HG02798 (cell line): Measurements from ENCODE around the gene E2F4.

Experiments used
- ATAC-seq: cut with Tn5 transposase; IDR thresholded peaks from one replicate; pipeline ENCODE4 v1.9.1; 2021; ENCODE audit warnings: mild to moderate bottlenecking; ENCODE audit not compliant: unreplicated experiment, poor library complexity

The E2F4 gene

DNA sequence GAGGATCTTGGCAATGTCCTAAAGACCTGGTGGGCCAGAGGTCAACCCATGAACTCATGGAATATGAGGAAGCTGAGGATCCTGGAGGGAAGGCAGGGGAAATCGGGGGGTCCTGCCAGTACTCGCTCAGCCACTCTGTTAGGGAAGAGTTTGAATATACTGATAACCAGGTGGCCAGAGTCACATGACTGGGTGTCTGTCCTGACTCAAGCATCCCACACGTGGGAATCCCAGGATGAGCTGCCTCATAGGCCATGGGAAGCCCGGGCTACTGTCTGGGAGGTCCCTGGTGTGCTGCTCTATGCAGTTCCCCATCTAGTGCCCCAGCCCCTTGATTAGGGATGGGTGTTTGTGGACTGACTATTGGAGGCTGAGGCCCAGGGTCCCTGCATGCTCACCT, 3.6 kb upstream of the E2F4 start:
- ATAC-seq, result no peak

DNA sequence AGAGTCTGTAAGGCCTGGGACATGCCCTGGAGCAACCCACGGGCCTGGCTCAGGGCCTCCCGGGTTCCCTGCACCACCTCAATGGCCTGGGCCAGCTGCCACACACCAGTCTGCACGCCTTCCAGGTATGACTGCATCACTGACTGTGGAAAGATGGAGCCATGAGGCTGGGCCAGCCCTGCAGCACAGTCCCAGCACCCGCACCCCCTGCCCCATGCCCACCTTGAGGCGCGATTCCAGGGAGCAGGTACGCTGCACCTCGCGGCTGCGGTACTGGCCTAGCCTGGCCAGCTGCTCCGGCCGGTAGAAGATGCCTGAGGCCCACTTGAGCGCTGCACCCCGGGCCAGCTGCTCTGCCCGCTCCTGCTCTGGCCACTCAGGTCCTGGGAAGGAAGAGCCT, 3.2 kb upstream of the E2F4 start:
- no peak for ATAC-seq

DNA sequence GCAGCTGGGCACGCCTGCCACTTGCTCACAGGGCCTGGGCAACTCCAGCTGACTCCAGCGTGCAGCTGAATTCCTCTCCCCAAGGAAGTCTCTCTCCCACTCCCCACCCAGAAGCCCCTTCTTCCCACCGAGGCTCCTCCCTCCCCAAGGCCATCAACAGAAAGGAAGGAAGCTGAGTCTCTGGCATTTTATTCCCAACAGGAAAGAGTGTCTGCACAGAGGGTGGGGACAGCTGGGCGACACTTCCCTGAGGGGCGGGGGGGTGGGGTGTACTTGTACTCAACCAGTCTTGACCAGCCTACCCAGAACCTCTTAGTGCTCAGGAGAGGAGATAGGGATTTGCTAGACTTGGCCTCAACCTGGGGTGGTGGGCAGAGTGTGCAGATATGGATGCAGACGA, 1.9 kb upstream of the E2F4 start, which contains the start of gene EXOC3L1:
EXOC3L1 (minus strand) TSS at position 96 of the 400 bp plus-strand sequence. CDS start 460 bp downstream, outside the sequence.
- no peak for ATAC-seq

DNA sequence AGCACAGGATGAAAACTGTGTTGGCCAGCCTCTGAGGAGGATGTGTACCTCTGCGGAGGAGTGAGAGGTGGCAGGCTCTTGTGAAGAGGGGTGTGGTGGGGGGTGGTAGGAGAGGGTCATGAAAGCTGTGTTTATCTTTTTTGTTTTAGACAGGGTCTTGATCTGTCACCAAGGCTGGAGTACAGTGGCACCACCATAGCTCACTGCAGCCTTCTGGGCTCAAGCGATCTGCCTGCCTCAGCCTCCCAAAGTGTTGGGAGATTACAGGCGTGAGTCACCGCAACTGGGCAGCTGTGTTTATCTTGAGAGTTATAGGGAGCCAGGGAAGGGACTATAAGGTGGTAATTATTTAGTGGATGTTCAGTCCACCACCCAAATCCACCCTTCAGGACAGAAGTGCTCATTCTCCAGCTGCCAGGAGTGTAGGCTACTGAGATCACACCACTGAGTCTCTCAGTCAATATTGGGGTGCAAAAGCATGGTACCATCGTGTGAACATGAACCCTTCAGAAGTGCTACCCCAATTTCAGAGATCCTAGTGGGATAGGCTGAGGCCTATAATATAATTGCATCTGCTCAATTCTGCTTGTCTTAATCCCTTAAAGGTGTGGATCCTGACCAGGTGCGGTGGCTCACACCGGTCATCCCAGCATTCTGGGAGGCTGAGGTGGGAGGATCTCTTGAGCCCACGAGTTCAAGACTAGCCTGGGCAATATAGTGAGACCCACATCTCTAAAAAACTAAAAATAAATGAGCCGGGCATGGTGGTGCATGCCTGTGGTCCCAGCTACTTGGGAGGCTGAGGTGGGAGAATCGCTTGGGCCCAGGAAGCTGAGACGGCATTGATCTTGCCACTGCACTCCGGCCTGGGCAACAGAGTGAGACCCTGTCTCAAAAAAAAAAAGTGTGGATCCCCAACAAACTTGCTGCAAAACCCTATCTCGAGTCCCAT, 1.2 kb upstream of the E2F4 start:
- no peak for ATAC-seq

DNA sequence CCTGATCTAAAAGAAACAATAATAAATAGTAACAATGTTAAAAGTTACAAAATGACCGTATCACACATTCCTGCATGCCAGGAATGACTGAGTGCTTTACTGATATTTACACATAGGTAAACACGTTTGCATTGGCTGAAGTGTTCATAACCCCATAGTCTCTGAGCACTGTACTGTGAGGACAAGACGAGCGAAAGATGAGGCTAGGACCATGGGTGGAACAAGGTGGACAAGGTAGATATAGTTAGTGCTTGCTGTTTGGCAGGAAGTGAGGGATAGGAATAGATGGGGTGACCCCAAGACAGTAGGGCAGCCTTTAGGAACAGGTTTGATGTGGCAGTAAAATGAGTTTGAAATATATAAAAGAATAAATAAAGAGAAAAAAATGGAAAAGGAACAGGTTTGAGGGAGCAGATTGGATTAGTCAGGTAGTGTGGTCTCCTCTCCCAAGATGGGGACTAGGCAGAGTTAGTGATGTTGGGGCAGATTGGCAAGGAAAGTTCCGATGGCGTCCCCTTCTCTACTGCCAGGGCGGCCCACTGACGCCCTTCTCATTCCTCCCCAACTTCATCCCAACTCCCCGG, 452 bp upstream of the E2F4 start:
- ATAC-seq, result no peak

DNA sequence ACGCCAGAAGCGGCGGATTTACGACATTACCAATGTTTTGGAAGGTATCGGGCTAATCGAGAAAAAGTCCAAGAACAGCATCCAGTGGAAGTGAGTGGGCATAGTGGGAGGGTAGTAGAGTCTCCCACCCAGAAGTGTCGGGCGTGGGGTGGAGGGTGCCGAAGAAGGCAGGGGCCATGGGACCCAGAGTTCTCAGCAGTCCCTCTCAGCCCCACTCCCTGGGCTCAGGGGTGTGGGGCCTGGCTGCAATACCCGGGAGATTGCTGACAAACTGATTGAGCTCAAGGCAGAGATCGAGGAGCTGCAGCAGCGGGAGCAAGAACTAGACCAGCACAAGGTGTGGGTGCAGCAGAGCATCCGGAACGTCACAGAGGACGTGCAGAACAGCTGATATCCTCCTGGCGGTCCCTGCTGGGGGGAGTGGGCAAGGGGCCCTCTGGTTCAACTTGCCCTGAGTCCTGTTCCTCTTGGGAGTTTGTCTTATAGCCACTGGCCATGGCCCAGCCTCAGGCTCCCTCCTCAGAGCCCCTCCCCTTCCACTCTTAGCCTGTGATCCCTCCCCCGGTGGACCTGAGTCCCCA, 916 bp downstream of the E2F4 start:
- no peak for ATAC-seq

DNA sequence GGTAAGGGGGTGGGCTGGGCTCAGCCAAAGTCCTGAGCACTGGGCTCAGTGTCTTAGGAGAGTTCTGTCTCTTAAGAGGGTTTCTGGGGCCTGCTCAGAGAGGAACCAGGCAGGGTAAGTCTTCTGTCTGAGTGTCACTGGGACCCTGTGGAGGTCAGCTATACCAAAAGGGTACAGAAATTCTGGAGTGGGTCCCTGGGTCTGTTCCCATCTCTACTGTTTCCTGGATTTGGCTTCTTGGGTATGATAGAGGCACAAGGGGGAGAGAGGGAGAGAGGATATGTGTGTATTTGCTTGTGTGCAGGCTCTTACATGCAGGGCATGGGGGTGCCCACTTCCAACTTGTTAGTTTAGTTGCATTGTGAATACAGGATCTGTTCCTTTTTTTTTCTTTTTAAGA, 1.6 kb downstream of the E2F4 start:
- ATAC-seq, result no peak

DNA sequence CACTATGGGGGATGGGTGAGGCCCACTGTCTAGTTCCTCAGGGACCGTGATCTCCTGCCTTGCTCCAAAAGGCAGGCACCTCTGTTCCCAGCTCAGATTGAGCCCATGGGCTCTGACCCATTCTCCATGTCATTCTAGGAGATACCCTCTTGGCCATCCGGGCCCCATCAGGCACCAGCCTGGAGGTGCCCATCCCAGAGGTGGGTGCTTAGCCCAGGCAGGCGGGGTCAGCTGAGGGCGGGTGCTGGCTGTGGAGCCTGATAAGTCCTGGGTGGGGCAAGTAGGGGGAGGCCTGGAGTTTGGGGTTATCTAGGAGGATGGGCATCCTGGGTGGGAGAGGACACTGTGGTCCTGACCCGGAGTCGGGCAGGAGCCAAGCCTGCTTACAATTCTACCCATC, 2.3 kb downstream of the E2F4 start:
- ATAC-seq, result no peak

DNA sequence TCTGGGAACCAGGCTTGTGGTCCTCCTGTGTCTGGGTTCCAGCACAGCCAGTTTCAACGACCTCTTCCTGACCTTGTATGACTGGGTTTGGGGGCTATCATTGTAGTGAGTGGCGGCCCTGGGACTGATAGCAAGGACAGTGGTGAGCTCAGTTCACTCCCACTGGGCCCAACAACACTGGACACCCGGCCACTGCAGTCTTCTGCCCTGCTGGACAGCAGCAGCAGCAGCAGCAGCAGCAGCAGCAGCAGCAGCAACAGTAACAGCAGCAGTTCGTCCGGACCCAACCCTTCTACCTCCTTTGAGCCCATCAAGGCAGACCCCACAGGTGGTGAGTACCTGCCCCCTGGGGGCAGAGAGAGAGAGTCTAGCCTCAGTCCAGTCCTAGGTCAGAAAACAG, 3.7 kb downstream of the E2F4 start:
- no peak for ATAC-seq

DNA sequence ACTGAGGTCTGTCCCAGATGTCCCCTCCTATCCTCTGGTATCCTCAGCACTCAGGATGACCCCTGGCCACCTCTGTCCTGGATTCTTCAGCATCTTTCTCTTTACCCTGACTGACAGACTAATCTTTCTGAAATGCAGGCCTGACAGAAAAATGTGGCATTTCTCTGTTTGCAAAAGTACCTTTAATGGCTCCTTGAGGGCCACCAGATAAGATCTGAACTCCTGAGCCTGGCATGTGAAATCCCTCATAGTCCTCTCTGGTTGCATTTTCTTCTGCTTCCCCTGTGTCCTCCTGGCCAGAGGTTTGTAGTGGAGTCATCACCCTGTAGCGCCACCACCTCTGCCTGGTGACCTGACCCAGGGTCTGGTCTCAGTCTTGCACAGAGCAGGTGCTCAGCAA, 4.9 kb downstream of the E2F4 start:
- no peak for ATAC-seq

DNA sequence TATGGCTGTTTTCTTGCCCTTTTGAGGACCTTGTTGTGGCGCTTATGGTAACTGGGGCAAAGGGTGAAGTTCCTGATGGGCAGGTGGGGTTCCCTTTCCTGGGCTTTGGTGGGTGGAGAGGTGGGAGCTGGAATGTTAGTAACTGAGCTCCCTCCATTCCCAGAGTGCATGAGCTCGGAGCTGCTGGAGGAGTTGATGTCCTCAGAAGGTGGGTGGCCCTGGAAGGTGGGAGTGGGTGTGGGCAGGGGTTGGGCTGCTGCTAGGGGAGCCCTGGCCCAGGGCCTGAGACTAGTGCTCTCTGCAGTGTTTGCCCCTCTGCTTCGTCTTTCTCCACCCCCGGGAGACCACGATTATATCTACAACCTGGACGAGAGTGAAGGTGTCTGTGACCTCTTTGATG, 5.7 kb downstream of the E2F4 start:
- no peak for ATAC-seq

DNA sequence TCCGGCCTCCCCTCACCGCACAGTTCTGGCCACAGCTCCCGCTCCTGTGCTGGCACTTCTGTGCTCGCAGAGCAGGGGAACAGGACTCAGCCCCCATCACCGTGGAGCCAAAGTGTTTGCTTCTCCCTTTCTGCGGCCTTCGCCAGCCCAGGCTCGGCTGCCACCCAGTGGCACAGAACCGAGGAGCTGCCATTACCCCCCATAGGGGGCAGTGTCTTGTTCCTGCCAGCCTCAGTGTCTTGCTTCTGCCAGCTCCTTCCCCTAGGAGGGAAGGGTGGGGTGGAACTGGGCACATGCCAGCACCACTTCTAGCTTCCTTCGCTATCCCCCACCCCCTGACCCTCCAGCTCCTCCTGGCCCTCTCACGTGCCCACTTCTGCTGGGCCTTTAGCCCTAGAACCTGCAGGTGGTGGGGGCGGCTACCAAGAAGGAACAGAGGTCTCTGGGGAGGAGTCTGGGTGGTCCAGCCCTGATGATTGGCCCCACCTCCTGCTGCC, 6.3 kb downstream of the E2F4 start:
- ATAC-seq, result no peak

DNA sequence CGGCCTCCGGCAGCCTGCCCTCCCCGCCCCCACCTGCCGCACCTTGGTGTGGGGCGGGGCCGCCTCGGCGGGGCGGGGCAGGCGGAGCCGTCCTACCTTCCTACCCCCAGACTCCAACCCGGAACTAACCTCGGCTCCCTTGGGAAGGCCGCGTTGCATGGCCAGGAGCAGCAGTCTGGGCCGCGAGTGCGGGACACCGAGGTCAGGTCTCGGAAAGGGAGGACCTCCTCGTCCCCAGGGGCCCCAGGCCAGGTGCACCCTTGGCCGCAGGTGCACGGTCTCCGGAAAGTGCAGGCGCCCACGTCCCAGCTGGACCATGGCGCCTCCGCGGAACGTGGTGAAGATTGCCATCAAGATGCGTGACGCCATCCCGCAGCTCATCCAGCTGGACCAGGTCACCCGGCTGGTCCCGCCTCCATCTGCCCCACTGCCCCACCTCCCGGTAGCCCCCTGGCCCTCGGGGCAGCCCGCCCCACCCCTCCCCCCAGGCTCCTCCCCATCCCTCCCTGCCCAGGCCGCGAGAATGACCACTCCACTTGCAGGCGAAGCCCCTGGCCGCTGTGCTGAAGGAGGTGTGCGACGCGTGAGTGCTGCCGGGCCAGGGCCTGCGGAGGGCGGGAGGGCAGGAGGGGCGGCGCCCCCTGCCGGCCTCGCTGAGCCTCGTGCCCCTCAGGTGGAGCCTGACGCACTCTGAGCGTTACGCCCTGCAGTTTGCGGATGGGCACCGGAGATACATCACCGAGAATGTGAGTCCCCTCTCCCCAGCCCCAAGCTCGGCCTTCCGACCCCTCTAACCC, 7.3 kb downstream of the E2F4 start, which contains the start of gene ELMO3:
ELMO3 (plus strand) TSS at position 121 of the 797 bp plus-strand sequence; CDS start at position 317, 196 bp downstream.
- no peak for ATAC-seq

DNA sequence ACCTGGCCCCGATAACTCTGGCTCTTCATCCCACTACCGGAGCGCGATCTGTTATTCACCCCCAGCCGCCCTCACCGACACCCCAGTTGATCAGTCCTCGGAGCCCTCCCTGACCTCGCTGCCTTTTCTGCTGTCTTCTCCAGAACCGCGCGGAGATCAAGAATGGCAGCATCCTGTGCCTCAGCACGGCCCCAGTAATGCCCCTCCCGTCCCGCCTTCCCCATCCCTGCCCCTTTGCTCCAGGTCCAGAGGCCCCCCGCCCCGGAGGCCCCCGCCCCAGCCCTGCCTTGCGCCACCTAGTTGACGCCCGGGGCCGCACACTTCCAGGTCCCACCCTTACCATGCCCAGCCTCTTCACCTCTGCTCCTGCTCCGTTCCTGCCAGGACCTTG, 7.8 kb downstream of the E2F4 start:
- ATAC-seq, result no peak

DNA sequence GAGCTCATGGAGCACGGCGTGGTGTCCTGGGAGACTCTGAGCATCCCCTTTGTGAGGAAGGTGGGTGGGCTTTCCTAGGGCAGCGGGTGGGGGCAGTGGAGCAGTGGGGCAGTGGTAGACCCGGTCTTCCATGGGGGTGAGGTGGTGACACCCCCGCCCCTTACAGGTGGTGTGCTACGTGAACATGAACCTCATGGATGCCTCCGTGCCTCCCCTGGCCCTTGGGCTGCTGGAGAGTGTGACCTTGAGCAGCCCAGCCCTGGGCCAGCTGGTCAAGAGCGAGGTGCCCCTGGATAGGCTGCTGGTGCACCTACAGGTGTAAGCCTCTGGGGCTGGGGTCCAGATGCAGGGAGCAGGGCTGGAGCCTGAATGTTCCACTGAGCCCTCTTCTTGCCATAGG, 8.5 kb downstream of the E2F4 start:
- ATAC-seq, result no peak

DNA sequence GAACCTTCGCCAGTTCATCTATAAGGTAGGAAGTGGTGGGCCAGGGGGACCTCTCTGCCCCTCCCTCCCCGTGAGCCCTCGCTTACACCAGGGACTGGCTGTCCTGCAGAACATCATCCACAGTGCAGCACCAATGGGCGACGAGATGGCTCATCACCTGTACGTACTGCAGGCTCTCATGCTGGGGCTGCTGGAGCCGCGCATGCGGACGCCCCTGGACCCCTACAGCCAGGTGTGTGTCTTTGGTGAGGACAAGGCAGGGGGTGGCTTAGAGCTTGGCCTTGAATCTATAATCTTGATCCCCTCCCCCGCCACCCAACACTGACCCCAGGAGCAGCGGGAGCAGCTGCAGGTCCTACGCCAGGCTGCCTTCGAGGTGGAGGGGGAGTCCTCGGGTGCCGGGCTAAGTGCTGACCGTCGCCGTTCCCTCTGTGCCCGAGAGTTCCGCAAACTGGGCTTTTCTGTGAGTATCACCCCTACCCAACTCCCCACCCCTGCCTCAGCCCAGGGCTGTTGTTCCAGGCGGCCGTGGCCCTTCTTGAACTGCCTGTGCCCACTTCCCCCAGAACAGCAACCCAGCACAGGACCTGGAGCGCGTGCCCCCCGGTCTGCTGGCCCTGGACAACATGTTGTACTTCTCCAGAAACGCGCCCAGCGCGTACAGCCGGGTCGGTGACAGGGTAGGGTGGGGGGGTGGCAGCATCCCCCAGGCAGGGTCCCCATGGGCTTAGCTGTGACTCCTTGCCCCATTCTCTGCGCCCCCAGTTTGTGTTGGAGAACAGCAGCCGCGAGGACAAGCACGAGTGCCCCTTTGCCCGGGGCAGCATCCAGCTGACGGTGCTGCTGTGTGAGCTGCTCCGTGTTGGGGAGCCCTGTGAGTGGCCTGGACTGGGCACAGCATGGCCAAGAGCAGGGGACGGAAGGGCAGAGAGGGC, 9.7 kb downstream of the E2F4 start:
- ATAC-seq, result no peak

DNA sequence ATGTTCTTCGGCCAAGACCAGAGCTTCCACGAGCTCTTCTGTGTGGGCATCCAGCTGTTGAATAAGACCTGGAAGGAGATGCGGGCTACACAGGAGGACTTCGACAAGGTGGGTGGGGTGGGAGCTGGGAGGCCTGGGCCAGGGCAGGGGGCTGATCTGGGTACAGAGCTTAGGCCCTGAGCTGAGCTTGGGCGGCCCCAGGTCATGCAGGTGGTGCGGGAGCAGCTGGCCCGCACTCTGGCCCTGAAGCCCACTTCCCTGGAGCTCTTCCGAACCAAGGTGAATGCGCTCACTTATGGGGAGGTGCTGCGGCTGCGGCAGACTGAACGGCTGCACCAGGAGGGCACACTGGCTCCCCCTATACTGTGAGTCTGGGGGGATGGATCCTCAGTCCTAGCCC, 10.5 kb downstream of the E2F4 start:
- no peak for ATAC-seq

DNA sequence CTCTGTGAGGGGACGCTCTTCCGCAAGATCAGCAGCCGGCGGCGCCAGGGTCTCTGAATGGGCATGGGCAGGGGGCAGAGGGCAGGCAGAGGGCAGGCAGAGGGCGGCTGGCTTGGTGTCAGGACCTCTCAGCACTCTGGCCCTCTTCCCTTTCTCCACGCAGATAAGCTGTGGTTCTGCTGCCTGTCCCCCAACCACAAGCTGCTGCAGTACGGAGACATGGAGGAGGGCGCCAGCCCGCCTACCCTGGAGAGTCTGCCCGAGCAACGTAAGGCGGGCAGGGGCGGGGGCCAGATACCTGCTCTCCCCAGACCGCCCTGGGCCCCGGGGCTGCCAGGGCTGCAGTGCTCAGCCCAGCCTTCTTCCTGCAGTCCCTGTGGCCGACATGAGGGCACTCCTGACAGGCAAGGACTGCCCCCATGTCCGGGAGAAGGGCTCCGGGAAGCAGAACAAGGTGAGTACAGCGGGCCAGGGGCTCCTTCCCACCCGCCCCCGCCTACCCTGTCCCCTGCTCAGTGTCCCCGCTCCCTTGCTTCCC, 11.1 kb downstream of the E2F4 start:
- no peak for ATAC-seq

DNA sequence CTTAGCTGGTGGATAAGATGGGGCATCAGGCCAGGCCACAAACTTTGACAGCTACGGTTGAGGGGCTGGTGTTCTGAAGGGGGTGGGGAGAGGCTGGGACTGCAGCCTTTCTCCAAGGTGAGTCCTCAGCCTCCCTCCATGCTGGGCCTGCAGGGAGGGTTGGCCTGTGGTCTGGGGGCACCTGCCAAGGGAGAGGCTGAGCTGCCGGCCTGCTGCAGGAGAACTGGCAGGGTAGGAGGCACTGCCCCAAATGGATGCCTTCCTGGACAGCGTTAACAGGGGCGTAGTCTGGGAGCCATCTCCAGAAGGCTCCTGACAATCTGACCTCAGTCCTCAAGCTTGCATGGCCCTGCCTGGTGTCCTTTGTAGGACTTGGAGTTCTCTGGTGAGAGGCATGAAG, 12.1 kb downstream of the E2F4 start:
- no peak for ATAC-seq
